Mammary epithelial cell (primary cell): Measurements from ENCODE around the gene BGN.

Experiments
- CTCF ChIP-seq, 2 donors: IDR thresholded peaks in 1 of 2; conservative IDR thresholded peaks in 1 of 2; 2 replicates each; pipeline ENCODE4 v1.5.1; 2011 to 2012; ENCODE audit warnings: inconsistent platforms in 2 of 2, low read length in 2 of 2, mild to moderate bottlenecking in 2 of 2, control low read depth in 1 of 2, low read depth in 1 of 2; ENCODE audit not compliant: insufficient read depth in 1 of 2; ENCODE audit errors: extremely low read depth in 1 of 2
- EZH2 ChIP-seq: IDR thresholded peaks from 2 replicates; pipeline ENCODE4 v1.6.1; 2012; ENCODE audit warnings: low read length, inconsistent platforms, borderline replicate concordance

GRCh38 chrX:153457827-153458466 lies 36.8 kb upstream of the BGN start:
- TF ChIP-seq CTCF (conservative IDR thresholded peaks at IDR 0.05 in 1 of 2, IDR thresholded peaks at IDR 0.05 in 1 of 2; ENCODE audit: extremely low read depth in 1 of 2, insufficient read depth in 1 of 2, low read depth in 1 of 2, low read length in 2 of 2): no peak
- TF ChIP-seq EZH2: no peak
